Activated CD4-positive, alpha-beta T cell treated with anti-CD3 and anti-CD28 coated beads, Interleukin-10, Interleukin-2, amounts not matched to agents 100 ng/mL and 50 ng/mL, durations not matched to agents 16 hours and 8 hours (primary cell): ENCODE measurements around the gene MYO5B.
A peak's percentile ranks its signal among the peaks of the same experiment; 100 is the strongest.

Source experiments
- DNase-seq: peaks from one replicate; pipeline ENCODE4 v3.0.0-alpha.2; 2020

The MYO5B gene

GRCh38 chr18:50143294-50143693, 51.7 kb downstream of the MYO5B start:
- no peak for DNase-seq

GRCh38 chr18:50142441-50143120, 52.4 kb downstream of the MYO5B start:
- no peak for DNase-seq

DNA sequence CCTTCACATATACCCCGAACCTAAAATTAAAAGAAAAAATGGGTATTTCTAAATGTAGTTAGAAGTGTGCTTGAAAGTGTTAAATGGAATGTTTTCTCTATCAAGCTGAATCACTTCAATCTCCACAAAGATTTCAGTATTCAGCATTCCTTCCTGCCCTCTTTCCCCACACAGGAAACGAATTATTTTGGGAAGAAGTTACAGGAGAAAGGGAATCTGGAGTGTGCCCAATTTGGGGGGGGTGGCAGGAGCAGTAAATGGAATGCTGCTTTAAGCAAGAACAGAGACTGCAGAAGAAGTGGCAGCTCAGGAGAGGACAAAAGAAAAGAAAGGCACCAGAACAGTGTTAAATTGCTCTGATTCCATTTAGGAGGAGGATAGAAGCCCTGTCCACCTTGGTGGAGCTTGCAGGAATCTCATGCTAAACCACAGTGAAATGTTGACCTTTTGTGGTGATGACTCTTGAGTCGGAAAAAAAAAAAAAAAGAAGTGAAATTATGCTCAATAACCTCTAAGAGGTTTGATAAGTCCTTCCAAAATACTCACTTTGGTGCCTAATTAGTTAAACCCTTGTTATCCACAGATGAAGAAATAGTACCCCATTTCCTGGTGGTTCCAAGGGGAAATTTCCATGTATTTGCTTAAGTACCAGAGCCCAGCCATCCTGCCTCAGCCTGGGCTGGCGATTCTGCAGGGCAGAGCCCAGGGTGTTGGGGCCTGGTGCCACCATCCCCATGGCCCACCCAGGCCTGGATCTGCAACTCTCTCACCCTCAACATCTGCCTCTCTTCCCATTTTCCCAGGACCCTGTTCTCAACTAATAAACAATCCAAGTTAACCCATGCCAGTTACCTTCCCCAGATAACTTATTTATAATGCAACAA, 56.5 kb downstream of the MYO5B start:
- DNase-seq, result no peak

DNA sequence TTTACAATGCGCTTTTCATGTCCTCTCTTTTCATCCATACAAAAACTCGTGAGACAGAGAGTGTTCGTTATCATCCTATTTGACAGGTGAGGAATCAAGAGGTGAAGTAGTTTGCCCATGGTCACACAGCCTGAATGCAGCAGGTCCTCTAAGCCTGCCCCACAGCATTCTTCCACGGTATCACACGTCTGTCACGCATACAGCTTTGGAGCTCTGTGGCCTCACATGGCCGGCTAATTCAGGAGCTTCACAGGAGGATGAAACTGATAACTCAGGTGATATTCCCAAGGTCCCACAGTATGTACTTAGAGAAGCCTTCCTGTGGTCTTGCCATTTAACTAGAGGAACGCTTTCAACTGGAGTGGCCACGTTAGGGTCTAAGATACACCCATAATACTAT, 59.0 kb downstream of the MYO5B start:
- DNase-seq, result no peak

GRCh38 chr18:50133526-50133925, 61.4 kb downstream of the MYO5B start:
- DNase-seq, result no peak

- DNase-seq, result no peak
These were observed 63.4 kb downstream of the MYO5B start for GRCh38 chr18:50131591-50131990.

- no peak for DNase-seq
These were observed 66.3 kb downstream of the MYO5B start for GRCh38 chr18:50128506-50129271.

GRCh38 chr18:50127516-50128210, 67.3 kb downstream of the MYO5B start:
- DNase-seq, result no peak

DNA sequence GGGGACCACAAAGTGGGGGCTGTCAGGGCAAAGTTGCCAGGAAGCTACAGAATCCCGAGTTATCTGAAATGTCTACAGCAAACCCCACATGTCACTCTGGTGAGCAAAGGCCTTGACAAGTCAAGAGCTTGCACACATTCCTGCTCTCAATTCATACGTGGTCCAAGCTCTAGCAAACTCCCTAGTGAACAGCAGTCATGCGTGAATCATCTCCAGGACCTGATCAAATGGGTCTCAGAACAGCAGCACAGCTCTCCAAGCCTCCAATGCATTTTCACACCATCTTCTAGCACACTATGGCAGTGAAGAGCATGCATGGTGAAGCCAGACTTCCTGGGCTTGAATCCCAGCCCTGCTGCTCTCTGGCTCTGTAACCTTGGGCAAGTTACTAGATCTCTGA, 68.5 kb downstream of the MYO5B start:
- DNase-seq, result no peak

DNA sequence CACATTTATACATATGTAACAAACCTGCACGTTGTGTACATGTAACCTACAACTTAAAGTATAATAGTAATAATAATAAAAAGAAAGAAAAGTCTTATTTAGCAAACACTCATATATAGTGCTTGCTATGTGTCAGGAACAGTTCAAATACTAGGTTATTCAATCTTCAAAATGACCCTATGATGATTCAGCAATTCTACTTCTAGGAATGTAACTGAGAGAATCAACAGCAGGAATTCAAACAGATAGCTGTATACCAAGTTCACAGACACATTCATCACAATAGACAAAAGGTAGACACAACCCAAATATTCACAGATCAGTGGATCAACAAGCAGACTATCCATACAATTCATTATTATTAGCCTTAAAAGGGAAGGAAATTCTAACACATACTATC, 69.5 kb downstream of the MYO5B start:
- DNase-seq, result no peak

GRCh38 chr18:50119296-50119695, 75.7 kb downstream of the MYO5B start:
- DNase-seq, result no peak

GRCh38 chr18:50117863-50118262, 77.1 kb downstream of the MYO5B start:
- no peak for DNase-seq

DNA sequence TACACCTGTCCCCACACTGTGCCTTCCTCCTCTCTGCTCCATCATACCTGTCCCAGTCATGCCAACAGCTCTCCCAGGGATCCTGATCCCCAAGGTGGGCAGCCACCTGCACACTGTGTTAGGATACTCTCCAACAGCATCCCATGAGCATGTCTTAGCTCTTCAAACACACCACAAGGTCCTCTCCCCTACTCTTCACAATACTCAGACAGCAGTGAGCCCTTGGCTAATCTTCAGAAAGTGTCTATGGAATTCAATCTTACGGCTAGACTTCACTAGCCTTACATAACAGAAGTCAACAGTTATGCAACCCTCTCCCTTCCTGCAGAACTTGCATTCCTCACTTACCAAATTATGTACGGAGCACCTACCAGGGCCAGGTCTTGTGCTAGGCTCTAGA, 79.9 kb downstream of the MYO5B start:
- DNase-seq, result no peak

GRCh38 chr18:50114448-50114847, 80.5 kb downstream of the MYO5B start:
- DNase-seq, result no peak

GRCh38 chr18:50113726-50114125, 81.2 kb downstream of the MYO5B start:
- no peak for DNase-seq

GRCh38 chr18:50111398-50111797, 83.5 kb downstream of the MYO5B start:
- DNase-seq, result no peak

GRCh38 chr18:50107468-50107977, 87.4 kb downstream of the MYO5B start:
- DNase-seq, result no peak

DNA sequence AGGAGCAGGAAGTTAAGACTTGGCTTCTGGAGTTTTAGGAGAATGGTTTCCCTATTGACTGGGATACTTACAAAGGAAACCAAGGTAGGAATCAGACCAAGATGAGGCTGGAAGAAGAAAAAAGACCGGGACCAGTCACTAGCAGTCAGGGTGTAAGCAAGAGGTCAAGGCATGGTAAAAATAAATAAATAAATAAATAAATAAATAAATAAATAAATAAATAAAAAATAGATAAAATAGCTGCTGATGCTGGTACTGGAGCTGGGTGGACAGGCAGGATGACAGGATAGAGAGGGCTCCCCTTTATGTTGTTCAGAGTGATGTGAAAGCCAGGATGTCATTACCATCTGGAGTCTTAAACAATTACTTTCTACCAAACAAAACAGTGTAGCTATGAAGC, 89.9 kb downstream of the MYO5B start:
- DNase-seq, result no peak

DNA sequence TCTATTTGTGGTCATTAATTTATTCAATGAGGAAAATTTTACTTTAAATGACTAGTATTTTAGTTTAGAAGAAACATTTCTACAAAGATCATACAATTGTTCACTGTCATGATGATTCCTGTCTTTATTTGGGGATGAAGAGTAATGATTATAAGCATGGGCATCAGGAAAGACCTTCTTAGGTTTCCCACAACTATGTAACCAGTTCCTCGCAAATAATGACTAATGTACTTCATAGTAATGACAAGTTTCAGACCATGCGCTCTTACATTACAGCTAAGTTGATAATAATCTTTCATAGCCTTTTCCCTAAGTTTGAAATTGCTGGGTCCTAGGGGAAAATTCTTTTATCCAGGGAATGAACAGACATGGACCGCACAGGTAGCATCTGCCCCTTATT, 90.5 kb downstream of the MYO5B start:
- DNase-seq, result no peak

DNA sequence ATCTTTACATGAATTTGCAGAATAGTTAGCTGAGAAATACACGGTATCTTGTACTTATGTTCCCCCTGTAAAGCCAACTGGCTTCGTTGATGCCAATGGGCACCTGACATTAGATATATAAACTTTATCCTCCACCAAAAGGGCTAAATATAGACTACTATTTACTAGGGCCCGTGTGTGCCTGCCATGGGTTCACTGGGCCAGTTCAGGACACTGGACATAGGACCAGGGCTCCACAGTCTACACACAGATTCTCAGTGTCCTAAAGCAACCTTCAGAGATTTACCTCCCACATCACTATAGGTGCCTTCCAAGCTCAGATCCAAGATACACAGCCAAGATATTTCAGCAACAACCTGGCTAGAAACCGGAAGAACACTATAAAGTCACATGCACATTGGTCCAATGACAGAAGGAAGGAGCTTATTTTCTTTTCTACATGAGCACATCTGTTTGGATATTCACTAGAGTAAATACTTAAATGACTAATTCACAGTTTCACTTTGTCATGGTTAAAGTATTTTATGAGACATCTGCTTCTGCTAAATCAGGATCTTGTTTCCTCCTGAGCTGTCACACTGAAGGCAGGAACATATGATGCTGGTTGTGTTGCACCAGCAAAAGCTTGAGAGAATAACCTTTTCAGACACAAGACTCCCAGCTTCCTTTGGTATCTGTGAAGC, 95.1 kb downstream of the MYO5B start:
- peak; percentile 57 for DNase-seq

- DNase-seq, result peak; percentile 33
These were observed 97.2 kb downstream of the MYO5B start for GRCh38 chr18:50097702-50098101.

- DNase-seq, result no peak
These were observed 98.0 kb downstream of the MYO5B start for GRCh38 chr18:50096766-50097435.
